ENCODE results near the gene KBTBD6.

- TF ChIP-seq POLR2A (IDR thresholded peaks at IDR 0.05; ENCODE audit: low read length) (no peak), GATA1 (IDR thresholded peaks at IDR 0.05; ENCODE audit: low read depth, low read length) (no peak)
Observed at GRCh38 chr13:41111454-41111853, 21.1 kb downstream of the KBTBD6 start.
